Measurements from ENCODE around the gene KAT2B.

The KAT2B gene

DNA sequence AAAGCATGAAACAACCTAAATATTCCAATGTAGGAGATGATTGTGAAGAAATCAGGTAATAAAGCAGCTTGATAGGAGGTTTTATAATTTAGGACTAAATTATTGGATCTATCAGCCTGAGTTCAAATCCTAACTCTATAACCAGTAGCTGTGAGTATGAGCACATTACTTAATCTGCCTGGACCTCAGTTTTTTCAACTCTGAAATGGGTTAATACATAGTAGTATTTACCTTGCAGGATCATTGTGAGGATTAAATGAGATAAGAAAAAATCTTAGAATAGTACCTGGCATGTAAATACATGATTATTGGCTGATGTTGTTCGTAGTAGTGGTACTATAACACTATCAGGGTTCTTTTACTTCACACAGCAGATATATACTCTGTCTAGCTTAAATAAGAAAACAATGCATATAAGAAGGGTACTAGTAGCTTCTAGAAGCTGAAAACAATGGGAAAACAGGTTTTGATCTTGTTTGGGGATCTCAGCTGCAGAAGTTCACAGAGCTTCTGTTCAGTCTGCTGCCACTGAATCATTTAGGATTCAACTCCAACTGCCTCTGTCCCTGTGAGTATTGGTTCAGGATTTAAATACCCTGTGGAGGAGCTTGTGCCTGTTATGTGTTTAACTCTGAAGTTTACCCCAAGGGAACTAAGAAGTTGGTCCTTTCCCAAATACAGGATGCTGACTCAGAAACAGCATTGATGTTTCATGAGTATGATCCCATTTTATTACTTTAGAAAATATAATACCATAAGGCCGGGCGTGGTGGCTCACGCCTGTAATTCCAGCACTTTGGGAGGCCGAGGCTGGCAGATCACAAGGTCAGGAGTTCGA, 34.2 kb downstream of the KAT2B start:
- H3K4me3 ChIP-seq (ENCODE audit: low read length) = no peak overlapping the region
- no peak overlapping the region for H3K27ac ChIP-seq (ENCODE audit: low read length)
- H3K4me2 ChIP-seq (ENCODE audit: low read length) = no peak overlapping the region
- H3K4me1 ChIP-seq (ENCODE audit: low read length) = no peaks in the 10 kb centered on the region
- H4K20me1 ChIP-seq (ENCODE audit: insufficient read depth, low read length) = no peaks in the 10 kb centered on the region
- no peaks in the 10 kb centered on the region for H3K9me3 ChIP-seq (ENCODE audit: insufficient read depth, low read length)
- no peak overlapping the region for H3K9ac ChIP-seq (ENCODE audit: low read length)
- no peak overlapping the region for H2AFZ ChIP-seq (ENCODE audit: low read depth, low read length)
- TF ChIP-seq EZH2phosphoT487 (IDR thresholded peaks at IDR 0.05; ENCODE audit: low read depth) = no peak
- TF ChIP-seq, protein P1, sequence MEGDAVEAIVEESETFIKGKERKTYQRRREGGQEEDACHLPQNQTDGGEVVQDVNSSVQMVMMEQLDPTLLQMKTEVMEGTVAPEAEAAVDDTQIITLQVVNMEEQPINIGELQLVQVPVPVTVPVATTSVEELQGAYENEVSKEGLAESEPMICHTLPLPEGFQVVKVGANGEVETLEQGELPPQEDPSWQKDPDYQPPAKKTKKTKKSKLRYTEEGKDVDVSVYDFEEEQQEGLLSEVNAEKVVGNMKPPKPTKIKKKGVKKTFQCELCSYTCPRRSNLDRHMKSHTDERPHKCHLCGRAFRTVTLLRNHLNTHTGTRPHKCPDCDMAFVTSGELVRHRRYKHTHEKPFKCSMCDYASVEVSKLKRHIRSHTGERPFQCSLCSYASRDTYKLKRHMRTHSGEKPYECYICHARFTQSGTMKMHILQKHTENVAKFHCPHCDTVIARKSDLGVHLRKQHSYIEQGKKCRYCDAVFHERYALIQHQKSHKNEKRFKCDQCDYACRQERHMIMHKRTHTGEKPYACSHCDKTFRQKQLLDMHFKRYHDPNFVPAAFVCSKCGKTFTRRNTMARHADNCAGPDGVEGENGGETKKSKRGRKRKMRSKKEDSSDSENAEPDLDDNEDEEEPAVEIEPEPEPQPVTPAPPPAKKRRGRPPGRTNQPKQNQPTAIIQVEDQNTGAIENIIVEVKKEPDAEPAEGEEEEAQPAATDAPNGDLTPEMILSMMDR (IDR thresholded peaks at IDR 0.05; ENCODE audit: low read depth, low read length) = no peak
- H3K36me3 ChIP-seq (replicated peaks; ENCODE audit: low read depth, low read length) = peaks cover 3% of the 10 kb centered on the region
- no peaks in the 10 kb centered on the region for H3K27me3 ChIP-seq (ENCODE audit: low read depth, low read length)
- H3K79me2 ChIP-seq (ENCODE audit: low read length) = no peaks in the 10 kb centered on the region

- Histone ChIP-seq H3K9ac (ENCODE audit: low read length) (no peak overlapping the region), H3K4me3 (ENCODE audit: low read length) (no peak overlapping the region), H3K9me3 (ENCODE audit: insufficient read depth, low read length) (no peaks in the 10 kb centered on the region), H4K20me1 (ENCODE audit: insufficient read depth, low read length) (no peaks in the 10 kb centered on the region), H2AFZ (ENCODE audit: low read depth, low read length) (no peak overlapping the region), H3K27me3 (ENCODE audit: low read depth, low read length) (no peaks in the 10 kb centered on the region), H3K27ac (ENCODE audit: low read length) (no peak overlapping the region), H3K4me1 (ENCODE audit: low read length) (no peaks in the 10 kb centered on the region), H3K4me2 (ENCODE audit: low read length) (no peak overlapping the region), H3K79me2 (ENCODE audit: low read length) (no peaks in the 10 kb centered on the region), H3K36me3 (replicated peaks; ENCODE audit: low read depth, low read length) (peaks cover 3% of the 10 kb centered on the region)
- TF ChIP-seq EZH2phosphoT487 (IDR thresholded peaks at IDR 0.05; ENCODE audit: low read depth) = no peak
- TF ChIP-seq, protein P1 (IDR thresholded peaks at IDR 0.05; ENCODE audit: low read depth, low read length) = no peak
Measured at GRCh38 chr3:20075197-20075596, 35.0 kb downstream of the KAT2B start.

DNA sequence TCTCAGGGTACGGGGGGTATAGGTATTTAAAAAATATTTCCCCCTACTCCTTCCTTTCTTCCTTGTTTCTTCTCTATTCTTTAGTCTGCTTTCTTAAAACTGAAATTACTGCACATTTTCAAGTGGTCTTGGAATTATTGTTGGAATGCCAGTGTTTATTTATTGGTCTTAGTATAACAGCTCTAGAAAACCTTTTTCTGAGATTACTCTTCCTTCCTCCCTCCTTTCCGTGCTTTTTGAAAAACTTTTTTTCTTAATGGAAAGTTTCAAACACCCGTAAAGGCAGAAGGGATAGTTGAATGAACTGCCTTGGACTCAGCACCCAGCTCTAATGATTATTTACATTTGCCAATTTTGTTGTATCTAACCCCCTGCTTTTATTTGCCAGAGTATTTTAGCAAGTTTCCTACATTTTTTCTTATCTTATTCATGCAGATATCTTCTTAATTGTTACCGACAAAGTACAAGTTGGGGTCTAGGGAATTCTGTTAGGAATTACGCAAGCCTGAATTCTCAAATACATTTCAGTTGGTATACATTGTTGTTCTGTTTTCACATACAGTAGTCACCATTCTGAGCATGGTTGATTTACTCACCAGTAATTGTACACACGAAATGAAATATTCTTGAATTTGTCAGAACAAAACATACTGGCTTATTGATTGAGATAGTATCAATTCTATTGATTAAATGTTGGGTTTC, 36.2 kb downstream of the KAT2B start:
- Histone ChIP-seq H3K9ac (ENCODE audit: low read length) (no peak overlapping the region), H3K4me2 (ENCODE audit: low read length) (no peak overlapping the region), H3K9me3 (ENCODE audit: insufficient read depth, low read length) (no peaks in the 10 kb centered on the region), H3K4me1 (ENCODE audit: low read length) (peaks cover 7% of the 10 kb centered on the region), H3K79me2 (ENCODE audit: low read length) (no peaks in the 10 kb centered on the region), H3K27me3 (ENCODE audit: low read depth, low read length) (no peaks in the 10 kb centered on the region), H3K4me3 (ENCODE audit: low read length) (no peak overlapping the region), H4K20me1 (ENCODE audit: insufficient read depth, low read length) (no peaks in the 10 kb centered on the region), H3K36me3 (replicated peaks; ENCODE audit: low read depth, low read length) (peaks cover 3% of the 10 kb centered on the region), H2AFZ (ENCODE audit: low read depth, low read length) (no peak overlapping the region), H3K27ac (ENCODE audit: low read length) (no peak overlapping the region)
- TF ChIP-seq, protein P1 (IDR thresholded peaks at IDR 0.05; ENCODE audit: low read depth, low read length) = no peak

GRCh38 chr3:20077068-20077467, 36.8 kb downstream of the KAT2B start:
- no peak overlapping the region for H3K9ac ChIP-seq (ENCODE audit: low read length)
- no peaks in the 10 kb centered on the region for H3K27me3 ChIP-seq (ENCODE audit: low read depth, low read length)
- no peaks in the 10 kb centered on the region for H4K20me1 ChIP-seq (ENCODE audit: insufficient read depth, low read length)
- no peak overlapping the region for H3K4me2 ChIP-seq (ENCODE audit: low read length)
- no peak overlapping the region for H3K4me3 ChIP-seq (ENCODE audit: low read length)
- no peaks in the 10 kb centered on the region for H3K36me3 ChIP-seq (replicated peaks; ENCODE audit: low read depth, low read length)
- no peaks in the 10 kb centered on the region for H3K79me2 ChIP-seq (ENCODE audit: low read length)
- no peak for TF ChIP-seq EZH2phosphoT487 (IDR thresholded peaks at IDR 0.05; ENCODE audit: low read depth)
- TF ChIP-seq, protein P1 (IDR thresholded peaks at IDR 0.05; ENCODE audit: low read depth, low read length) = no peak
- H3K4me1 ChIP-seq (ENCODE audit: low read length) = peaks cover 7% of the 10 kb centered on the region
- H3K9me3 ChIP-seq (ENCODE audit: insufficient read depth, low read length) = no peaks in the 10 kb centered on the region
- no peak overlapping the region for H3K27ac ChIP-seq (ENCODE audit: low read length)
- H2AFZ ChIP-seq (ENCODE audit: low read depth, low read length) = no peak overlapping the region
